ENCODE data around the gene EMC7. TPM values are rescaled to one million over a fixed set of nuclear protein-coding genes. Genes with fewer than 3 reads are reported as not detected.

Gene EMC7
- total and polyA plus RNA-seq, 9 of the 15 experiments (the other 6 are each of a cell fraction or from before 2014, with no cell fraction given) = 25.8 to 92.8 (median 49.7) TPM

DNA sequence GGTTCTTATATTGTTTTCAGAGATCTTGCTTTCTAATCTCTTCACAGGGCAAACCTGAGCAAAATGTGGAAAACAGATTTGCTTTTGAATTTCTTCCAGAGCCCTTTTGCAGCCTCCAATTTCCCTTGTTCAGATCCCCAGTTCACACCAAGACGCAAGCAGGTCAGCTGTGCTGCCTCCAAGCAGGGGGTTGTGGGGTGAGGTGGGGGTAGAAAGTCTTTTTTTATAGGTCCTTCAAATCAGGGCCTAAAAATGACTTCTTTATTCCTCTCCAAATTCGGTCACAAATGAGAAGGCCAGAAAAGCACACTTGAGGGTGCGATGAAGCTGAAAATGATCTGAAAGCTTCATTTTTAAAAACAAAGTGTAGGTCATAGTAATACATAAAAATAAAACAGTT lies 36.4 kb downstream of the EMC7 start:
- 20% methylated on average over 3 of the region's 3 CpGs for WGBS (ENCODE audit: insufficient coverage, low coverage, missing lambda C conversion rate)
- TF ChIP-seq NFATC3 (IDR thresholded peaks at IDR 0.05) = no peak
- TF ChIP-seq, protein P1, sequence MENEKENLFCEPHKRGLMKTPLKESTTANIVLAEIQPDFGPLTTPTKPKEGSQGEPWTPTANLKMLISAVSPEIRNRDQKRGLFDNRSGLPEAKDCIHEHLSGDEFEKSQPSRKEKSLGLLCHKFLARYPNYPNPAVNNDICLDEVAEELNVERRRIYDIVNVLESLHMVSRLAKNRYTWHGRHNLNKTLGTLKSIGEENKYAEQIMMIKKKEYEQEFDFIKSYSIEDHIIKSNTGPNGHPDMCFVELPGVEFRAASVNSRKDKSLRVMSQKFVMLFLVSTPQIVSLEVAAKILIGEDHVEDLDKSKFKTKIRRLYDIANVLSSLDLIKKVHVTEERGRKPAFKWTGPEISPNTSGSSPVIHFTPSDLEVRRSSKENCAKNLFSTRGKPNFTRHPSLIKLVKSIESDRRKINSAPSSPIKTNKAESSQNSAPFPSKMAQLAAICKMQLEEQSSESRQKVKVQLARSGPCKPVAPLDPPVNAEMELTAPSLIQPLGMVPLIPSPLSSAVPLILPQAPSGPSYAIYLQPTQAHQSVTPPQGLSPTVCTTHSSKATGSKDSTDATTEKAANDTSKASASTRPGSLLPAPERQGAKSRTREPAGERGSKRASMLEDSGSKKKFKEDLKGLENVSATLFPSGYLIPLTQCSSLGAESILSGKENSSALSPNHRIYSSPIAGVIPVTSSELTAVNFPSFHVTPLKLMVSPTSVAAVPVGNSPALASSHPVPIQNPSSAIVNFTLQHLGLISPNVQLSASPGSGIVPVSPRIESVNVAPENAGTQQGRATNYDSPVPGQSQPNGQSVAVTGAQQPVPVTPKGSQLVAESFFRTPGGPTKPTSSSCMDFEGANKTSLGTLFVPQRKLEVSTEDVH (IDR thresholded peaks at IDR 0.05; ENCODE audit: low read depth, partially characterized antibody) = no peak
- TF ChIP-seq CBX2 (IDR thresholded peaks at IDR 0.05; ENCODE audit: insufficient read depth, low read length, poor library complexity, severe bottlenecking) = no peak
- TF ChIP-seq NFIX (CRISPR knock-in tag; IDR thresholded peaks at IDR 0.05; ENCODE audit: low read depth) = no peak
- TF ChIP-seq RBBP5 (IDR thresholded peaks at IDR 0.05; ENCODE audit: borderline replicate concordance, insufficient read depth, low read length, poor library complexity, severe bottlenecking) = no peak
- TF ChIP-seq, protein P2, sequence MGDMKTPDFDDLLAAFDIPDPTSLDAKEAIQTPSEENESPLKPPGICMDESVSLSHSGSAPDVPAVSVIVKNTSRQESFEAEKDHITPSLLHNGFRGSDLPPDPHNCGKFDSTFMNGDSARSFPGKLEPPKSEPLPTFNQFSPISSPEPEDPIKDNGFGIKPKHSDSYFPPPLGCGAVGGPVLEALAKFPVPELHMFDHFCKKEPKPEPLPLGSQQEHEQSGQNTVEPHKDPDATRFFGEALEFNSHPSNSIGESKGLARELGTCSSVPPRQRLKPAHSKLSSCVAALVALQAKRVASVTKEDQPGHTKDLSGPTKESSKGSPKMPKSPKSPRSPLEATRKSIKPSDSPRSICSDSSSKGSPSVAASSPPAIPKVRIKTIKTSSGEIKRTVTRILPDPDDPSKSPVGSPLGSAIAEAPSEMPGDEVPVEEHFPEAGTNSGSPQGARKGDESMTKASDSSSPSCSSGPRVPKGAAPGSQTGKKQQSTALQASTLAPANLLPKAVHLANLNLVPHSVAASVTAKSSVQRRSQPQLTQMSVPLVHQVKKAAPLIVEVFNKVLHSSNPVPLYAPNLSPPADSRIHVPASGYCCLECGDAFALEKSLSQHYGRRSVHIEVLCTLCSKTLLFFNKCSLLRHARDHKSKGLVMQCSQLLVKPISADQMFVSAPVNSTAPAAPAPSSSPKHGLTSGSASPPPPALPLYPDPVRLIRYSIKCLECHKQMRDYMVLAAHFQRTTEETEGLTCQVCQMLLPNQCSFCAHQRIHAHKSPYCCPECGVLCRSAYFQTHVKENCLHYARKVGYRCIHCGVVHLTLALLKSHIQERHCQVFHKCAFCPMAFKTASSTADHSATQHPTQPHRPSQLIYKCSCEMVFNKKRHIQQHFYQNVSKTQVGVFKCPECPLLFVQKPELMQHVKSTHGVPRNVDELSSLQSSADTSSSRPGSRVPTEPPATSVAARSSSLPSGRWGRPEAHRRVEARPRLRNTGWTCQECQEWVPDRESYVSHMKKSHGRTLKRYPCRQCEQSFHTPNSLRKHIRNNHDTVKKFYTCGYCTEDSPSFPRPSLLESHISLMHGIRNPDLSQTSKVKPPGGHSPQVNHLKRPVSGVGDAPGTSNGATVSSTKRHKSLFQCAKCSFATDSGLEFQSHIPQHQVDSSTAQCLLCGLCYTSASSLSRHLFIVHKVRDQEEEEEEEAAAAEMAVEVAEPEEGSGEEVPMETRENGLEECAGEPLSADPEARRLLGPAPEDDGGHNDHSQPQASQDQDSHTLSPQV (IDR thresholded peaks at IDR 0.05) = no peak
- no peak for TF ChIP-seq CBFA2T2 (conservative IDR thresholded peaks at IDR 0.05)
- no peak for TF ChIP-seq HNRNPUL1 (IDR thresholded peaks at IDR 0.05; ENCODE audit: low read length)
- TF ChIP-seq, protein P3, sequence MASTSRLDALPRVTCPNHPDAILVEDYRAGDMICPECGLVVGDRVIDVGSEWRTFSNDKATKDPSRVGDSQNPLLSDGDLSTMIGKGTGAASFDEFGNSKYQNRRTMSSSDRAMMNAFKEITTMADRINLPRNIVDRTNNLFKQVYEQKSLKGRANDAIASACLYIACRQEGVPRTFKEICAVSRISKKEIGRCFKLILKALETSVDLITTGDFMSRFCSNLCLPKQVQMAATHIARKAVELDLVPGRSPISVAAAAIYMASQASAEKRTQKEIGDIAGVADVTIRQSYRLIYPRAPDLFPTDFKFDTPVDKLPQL (IDR thresholded peaks at IDR 0.05; ENCODE audit: extremely low read depth, insufficient read length) = no peak
- no peak for TF ChIP-seq TCF3 (CRISPR knock-in tag; IDR thresholded peaks at IDR 0.05)
- no peak for TF ChIP-seq RBM17 (IDR thresholded peaks at IDR 0.05; ENCODE audit: borderline replicate concordance, low read depth, low read length)
- no peak for TF ChIP-seq KHSRP (IDR thresholded peaks at IDR 0.05)
- H3K27me3 ChIP-seq (ENCODE audit: control insufficient read depth in 2 of 2, insufficient read depth in 2 of 2, low read length in 2 of 2) = peaks cover 0 to 3% of the 10 kb centered on the region in 2 experiments; a peak in 2 of 5 replicates
- DNase-seq (ENCODE audit: extremely low read depth in 1 of 4, low spot score in 3 of 4) (no peak), ATAC-seq (no peak), FAIRE-seq (no peak)
- no peaks in the 10 kb centered on the region for H3K36me3 ChIP-seq (ENCODE audit: control insufficient read depth, insufficient read depth, low read length)
- no peak overlapping the region for H3K4me2 ChIP-seq (ENCODE audit: insufficient read depth, low read length)
- in situ Hi-C loops (cut with MboI) (loop anchor here (10.0 kb wide), 1 partner anchor 300 kb away; the partner anchor contains the start of gene LPCAT4), intact Hi-C loops (cut with micrococcal nuclease) (loop anchor here (2.0 kb wide), 1 partner anchor 44 kb away; no protein-coding TSS in a partner anchor)
- BruUV-seq (replicated peaks) = no TSS peak
- ChIA-PET CTCF (ENCODE audit: low intra/inter-chr PET ratio) (no interaction called here), POLR2A (interaction anchor here (0.7 kb wide), 1 partner anchor 201 kb away, joined by 3 read pairs; no protein-coding TSS in a partner anchor)
- no peak overlapping the region for H3K27ac ChIP-seq (ENCODE audit: extremely low read depth, low read depth, low read length)
- no peak overlapping the region for H3K9ac ChIP-seq (ENCODE audit: insufficient read depth in 1 of 2, low read depth in 2 of 2, low read length in 2 of 2)
- H3K9me3 ChIP-seq (replicated peaks; ENCODE audit: control insufficient read depth, insufficient read depth, low read depth, low read length) = no peaks in the 10 kb centered on the region; the same call in 1 of the 2 replicates
- H2AFZ ChIP-seq (ENCODE audit: low read depth, low read length) = no peak overlapping the region
- no peaks in the 10 kb centered on the region for H3K4me1 ChIP-seq (replicated peaks in 1 of 2; ENCODE audit: control insufficient read depth in 2 of 2, insufficient read depth in 2 of 2, low read length in 2 of 2)
- no peaks in the 10 kb centered on the region for H3K79me2 ChIP-seq (ENCODE audit: control insufficient read depth, insufficient read depth, low read length)
- H4K20me1 ChIP-seq (replicated peaks; ENCODE audit: control insufficient read depth, insufficient read depth, low read length) = no peaks in the 10 kb centered on the region
- no peaks in the 10 kb centered on the region for H3K9me1 ChIP-seq (ENCODE audit: control insufficient read depth, insufficient read depth, low read length)
- H3K4me3 ChIP-seq = no peak overlapping the region

All from K562 (cell line).